Aorta (tissue), 5 donors: ENCODE data around the gene PRKAR1B. TPM values are rescaled to one million over a fixed set of nuclear protein-coding genes. Genes with fewer than 3 reads are reported as not detected.
A peak's percentile ranks its signal among the peaks of the same experiment; 100 is the strongest.

Source experiments
- ATAC-seq: fragments of 200-7000 bp; cut with Tn5 transposase; one replicate; pipeline ENCODE4 v1.9.1; 2022; ENCODE audit warnings: moderate library complexity; ENCODE audit not compliant: low FRiP score
- DNase-seq, 2 donors: peaks; one replicate each; pipeline ENCODE4 v3.0.0-alpha.2; 2020
- H3K27ac ChIP-seq, 2 donors: one replicate each; pipeline ENCODE4 v1.5.1; 2013; ENCODE audit warnings: low read length in 2 of 2, mild to moderate bottlenecking in 2 of 2, moderate library complexity in 2 of 2, control low read depth in 1 of 2, inconsistent platforms in 1 of 2, low read depth in 1 of 2
- H3K27me3 ChIP-seq, 2 donors: one replicate each; pipeline ENCODE4 v1.6.1; 2013; ENCODE audit warnings: control low read depth in 1 of 2, low read length in 1 of 2, mild to moderate bottlenecking in 1 of 2, moderate library complexity in 1 of 2; ENCODE audit not compliant: insufficient read depth in 2 of 2, control insufficient read depth in 1 of 2
- H3K36me3 ChIP-seq, 2 donors: one replicate each; pipeline ENCODE4 v1.6.1; 2013; ENCODE audit warnings: control low read depth in 1 of 2, low read length in 1 of 2, mild to moderate bottlenecking in 1 of 2; ENCODE audit not compliant: insufficient read depth in 2 of 2, control insufficient read depth in 1 of 2
- H3K4me1 ChIP-seq, 2 donors: one replicate each; pipeline ENCODE4 v1.6.1; 2013; ENCODE audit warnings: low read length in 2 of 2, control low read depth in 1 of 2, mild to moderate bottlenecking in 1 of 2, moderate library complexity in 1 of 2; ENCODE audit not compliant: insufficient read depth in 2 of 2, control insufficient read depth in 1 of 2
- H3K4me3 ChIP-seq, 2 donors: one replicate each; pipeline ENCODE4 v1.5.1; 2013; ENCODE audit warnings: low read length in 2 of 2, control low read depth in 1 of 2, mild to moderate bottlenecking in 1 of 2
- H3K9me3 ChIP-seq: one replicate; pipeline ENCODE4 v1.6.1; 2013; ENCODE audit warnings: mild to moderate bottlenecking, low read length; ENCODE audit not compliant: control insufficient read depth
- WGBS, 2 donors: extraction: QIAGEN DNeasy Blood & Tissue Kit; methylation state at CpG; one replicate each; pipeline ENCODE4 v1.1.7; 2013; 5-methylcytosine and 5-hydroxymethylcytosine counted together
- intact Hi-C, 2 donors: fragments of 100-400 bp; cut with DNase I; formaldehyde crosslinking; loops; one replicate each; pipeline versions ENCODE4 v1.14.2 to v1.15.0; 2022
- polyA plus RNA-seq, 2 donors: library from polyadenylated mRNA; stranded (reverse); fragments of 200-250 nt; gene quantifications; one replicate each; pipeline ENCODE4 v1.2.3, GENCODE V29; 2013
- total RNA-seq, 2 donors: library from RNA; stranded (reverse); fragmentation: NEBNext Ultra II Directional; extraction: Animal tissue kit (Norgen Biotek cat#: 25700); gene quantifications; one replicate each; pipeline ENCODE4 v1.2.1, GENCODE V29; 2021
- donor health status: healthy with polysubstance abuse.
- donor health status: Bipolar disorder and iron deficiency.
- donor health status: DM: no; HTN: no; CAD: no.
- donor health status: DM: no; HTN: no; CAD: no.
- donor health status: DM: yes; HTN: yes; CAD: no.

Gene PRKAR1B
- total and polyA plus RNA-seq, 4 donors: 6.6 to 16.2 (median 14.1) TPM

DNA sequence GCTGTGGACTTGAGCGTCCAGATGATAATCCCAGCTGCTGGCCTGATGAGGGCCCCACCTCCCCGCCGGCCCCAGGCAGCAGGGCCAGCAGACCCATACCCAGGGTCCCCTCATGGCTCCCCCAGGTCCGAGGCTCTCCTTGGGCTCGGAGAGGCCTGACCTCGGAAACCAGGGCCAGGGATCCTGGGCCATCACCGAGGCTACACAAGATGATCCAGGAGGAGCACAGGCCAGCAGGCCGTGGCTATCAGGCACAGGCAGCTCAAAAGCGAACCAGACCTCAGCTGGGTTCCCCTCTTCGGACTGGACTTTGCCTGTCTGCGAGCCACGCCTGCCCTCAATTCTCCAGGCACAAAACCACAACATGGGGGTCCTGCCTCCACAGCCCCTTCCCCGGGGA, 224.8 kb downstream of the PRKAR1B start:
- Histone ChIP-seq H3K27me3 (no peaks in the 10 kb centered on the region), H3K27ac (no peak overlapping the region), H3K4me1 (no peaks in the 10 kb centered on the region), H3K4me3 (no peak overlapping the region), H3K36me3 (peaks cover 0 to 10% of the 10 kb centered on the region in 2 donors), H3K9me3 (no peaks in the 10 kb centered on the region)
- ATAC-seq: no peak
- peak; percentile 27 to 64 for DNase-seq
- intact Hi-C loops: loop anchor here in 1 of 2 donors (5.0 kb wide), 1 partner anchor 270 kb away; no protein-coding TSS in a partner anchor
- WGBS, 2 donors: 86 to 91% methylated on average over 12 to 13 of the region's 13 CpGs

DNA sequence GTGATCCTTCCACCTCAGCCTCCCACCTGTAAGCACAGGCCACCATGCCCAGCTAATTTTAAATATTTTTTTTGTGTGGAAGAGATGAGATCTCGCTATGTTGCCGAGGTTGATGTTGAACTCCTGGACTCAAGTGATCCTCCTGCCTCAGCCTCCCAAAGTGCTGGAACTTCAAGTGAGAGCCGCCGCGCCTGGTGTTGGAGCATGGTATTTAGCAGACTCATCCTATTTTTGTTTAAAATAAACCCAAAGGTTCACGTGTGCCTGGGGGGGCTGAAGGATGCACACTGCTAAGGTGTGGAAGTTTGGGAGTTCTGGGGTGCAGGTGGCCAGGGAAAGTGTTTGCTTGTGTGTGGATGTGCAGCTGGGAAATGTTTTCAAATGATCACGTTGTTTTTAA, 225.6 kb downstream of the PRKAR1B start:
- 90 to 92% methylated on average over 7 of the region's 7 CpGs for WGBS, 2 donors
- H3K27ac ChIP-seq: no peak overlapping the region
- H3K9me3 ChIP-seq: no peaks in the 10 kb centered on the region
- peaks cover 0 to 15% of the 10 kb centered on the region in 2 donors for H3K36me3 ChIP-seq
- no peak overlapping the region for H3K4me3 ChIP-seq
- ATAC-seq: no peak
- DNase-seq: peak; percentile 18 to 52
- H3K4me1 ChIP-seq: no peaks in the 10 kb centered on the region
- intact Hi-C loops: loop anchor here in 1 of 2 donors (5.0 kb wide), 1 partner anchor 271 kb away; no protein-coding TSS in a partner anchor
- H3K27me3 ChIP-seq: no peaks in the 10 kb centered on the region

- 90% methylated on average over 35 of the region's 35 CpGs for WGBS, 2 donors
- H3K27ac ChIP-seq: no peak overlapping the region
- H3K4me1 ChIP-seq: no peaks in the 10 kb centered on the region
- H3K9me3 ChIP-seq: no peaks in the 10 kb centered on the region
- H3K27me3 ChIP-seq: no peaks in the 10 kb centered on the region
- DNase-seq (peak; percentile 36 to 74), ATAC-seq (no peak)
- H3K36me3 ChIP-seq: peaks cover 0 to 16% of the 10 kb centered on the region in 2 donors
- no peak overlapping the region for H3K4me3 ChIP-seq
- intact Hi-C loops: loop anchor here in 1 of 2 donors (5.0 kb wide), 1 partner anchor 272 kb away; no protein-coding TSS in a partner anchor
Observed at GRCh38 chr7:500521-501420, 226.3 kb downstream of the PRKAR1B start.

- Histone ChIP-seq H3K4me3 (no peak overlapping the region), H3K36me3 (peaks cover 0 to 16% of the 10 kb centered on the region in 2 donors), H3K4me1 (no peaks in the 10 kb centered on the region), H3K9me3 (no peaks in the 10 kb centered on the region), H3K27ac (no peak overlapping the region), H3K27me3 (no peaks in the 10 kb centered on the region)
- DNase-seq: peak in 1 of 2 donors; percentile 74
- ATAC-seq: no peak
- 90 to 93% methylated on average over 20 of the region's 20 CpGs for WGBS, 2 donors
- intact Hi-C loops: loop anchor here (5.0 to 10.0 kb wide), 2 partner anchors 165 to 272 kb away; no protein-coding TSS in a partner anchor
Observed at GRCh38 chr7:499853-500485, 227.1 kb downstream of the PRKAR1B start.

Other genes with a start within 250 kb of the PRKAR1B start
- gene PDGFA, start 207.4 kb downstream of the PRKAR1B start, total RNA-seq: 100 to 1,000 TPM; 114 to 174 TPM
- 10 to 100 TPM; 28.9 to 61.1 TPM for gene PDGFA, start 207.4 kb downstream of the PRKAR1B start, polyA plus RNA-seq
- gene DNAAF5, start 582 bp downstream of the PRKAR1B start, total RNA-seq: 10 to 100 TPM; 12.4 to 16.6 TPM
- gene DNAAF5, start 582 bp downstream of the PRKAR1B start, polyA plus RNA-seq: 10 to 100 TPM in 1 of 2 donors, 1 to 10 TPM in 1; 4.1 to 16.8 TPM
- 100 to 1,000 TPM; 200 to 236 TPM for gene SUN1, start 105.2 kb upstream of the PRKAR1B start, total RNA-seq
- gene SUN1, start 105.2 kb upstream of the PRKAR1B start, polyA plus RNA-seq: 100 to 1,000 TPM in 1 of 2 donors, 10 to 100 TPM in 1; 36.3 to 120 TPM
- gene GET4, start 149.3 kb upstream of the PRKAR1B start, total RNA-seq: 10 to 100 TPM; 19.9 to 22.7 TPM
- gene GET4, start 149.3 kb upstream of the PRKAR1B start, polyA plus RNA-seq: 10 to 100 TPM; 16.5 to 58.3 TPM
- 10 to 100 TPM; 10.8 to 11.9 TPM for gene ADAP1, start 227.4 kb upstream of the PRKAR1B start, total RNA-seq
- gene ADAP1, start 227.4 kb upstream of the PRKAR1B start, polyA plus RNA-seq: 10 to 100 TPM in 1 of 2 donors, 1 to 10 TPM in 1; 4.3 to 16.9 TPM
- gene COX19, start 248.3 kb upstream of the PRKAR1B start, total RNA-seq: 10 to 100 TPM; 10.8 to 17.0 TPM
- 1 to 10 TPM; 3.1 to 6.7 TPM for gene COX19, start 248.3 kb upstream of the PRKAR1B start, polyA plus RNA-seq